ENCODE results near the gene INCA1. TPM values are rescaled to one million over a fixed set of nuclear protein-coding genes. Genes with fewer than 3 reads are reported as not detected.

Gene INCA1
- total RNA-seq, 1 donor from 2014 or later, result 1.7 TPM

DNA sequence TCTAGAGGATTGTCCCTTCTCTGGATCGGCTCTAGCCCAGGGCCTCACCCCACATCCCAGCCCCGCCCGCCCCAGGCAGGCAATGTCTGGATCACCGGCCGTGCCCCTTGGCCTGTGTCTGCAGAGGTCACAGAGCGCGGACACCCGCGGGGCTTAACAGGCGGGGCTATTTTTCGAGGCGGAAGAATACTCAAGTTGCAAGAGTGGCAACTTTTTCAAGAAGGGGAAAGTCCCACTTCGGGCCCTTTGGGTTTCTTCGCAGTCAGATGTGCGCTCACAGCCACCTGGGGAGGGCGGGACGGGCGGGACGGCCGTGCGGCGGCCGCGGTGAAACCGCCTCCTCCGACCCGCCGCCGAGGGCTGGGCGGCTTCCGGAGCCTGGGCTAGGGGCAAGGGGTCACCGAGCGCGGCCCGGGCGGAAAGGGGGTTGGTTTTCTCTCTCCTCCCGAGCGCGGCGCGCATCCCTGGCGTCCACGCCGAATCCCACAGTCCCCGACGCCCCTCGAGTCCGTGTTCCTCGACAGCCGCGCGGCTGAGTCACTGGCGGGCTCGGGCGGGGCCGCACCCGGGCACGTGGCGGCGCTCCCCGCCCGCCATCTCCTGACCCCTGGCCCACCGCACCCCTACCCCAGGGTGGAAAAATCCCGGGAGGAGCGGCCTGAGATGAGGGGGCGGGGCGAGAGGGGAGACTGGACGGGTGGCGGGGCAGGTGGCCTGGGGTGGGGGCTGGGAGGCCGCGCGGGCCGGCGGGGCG lies 47.8 kb downstream of the INCA1 start:
- no peak for DNase-seq (ENCODE audit: extremely low spot score in 2 of 2)
- peaks cover 0 to 17% of the 10 kb centered on the region in 2 donors for H3K36me3 ChIP-seq
- TF ChIP-seq POLR2AphosphoS5 (IDR thresholded peaks at IDR 0.05; ENCODE audit: insufficient read depth in 1 of 2, low read depth in 1 of 2) (peak in 1 of 2 donors; percentile 61), CTCF (IDR thresholded peaks at IDR 0.05) (no peak), POLR2A (IDR thresholded peaks at IDR 0.05) (no peak)
- intact Hi-C loops (cut with DNase I), result loop anchor here (5.0 kb wide), 1 partner anchor 48 kb away; the partner anchor contains the start of genes INCA1 and KIF1C
- H3K4me1 ChIP-seq, result peaks cover 41% of the 10 kb centered on the region
- no peaks in the 10 kb centered on the region for H3K27me3 ChIP-seq
- peak overlapping the region; percentile 91 to 99 for H3K4me3 ChIP-seq
- no peaks in the 10 kb centered on the region for H3K9me3 ChIP-seq
- H3K27ac ChIP-seq, result peak overlapping the region; percentile 95

DNA sequence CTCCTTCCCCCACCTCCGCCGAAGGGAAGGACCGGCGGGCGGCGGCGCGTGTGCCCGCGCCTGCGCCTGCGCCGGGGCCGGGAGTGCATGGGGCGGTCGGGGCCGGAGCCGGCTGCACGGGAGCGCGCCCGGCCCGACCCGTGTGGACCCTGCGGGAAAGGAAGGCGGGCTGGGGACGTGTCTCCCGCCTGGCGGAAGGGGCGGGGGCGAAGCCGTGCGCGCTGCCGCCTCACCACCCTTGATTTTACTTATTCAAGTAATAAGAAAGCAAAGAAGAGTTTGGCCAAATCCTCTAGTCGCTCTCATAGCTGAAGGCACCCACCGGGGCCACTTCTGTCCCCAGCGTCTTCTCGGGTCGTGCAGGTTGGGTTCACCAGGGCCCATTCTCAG lies 48.4 kb downstream of the INCA1 start:
- DNase-seq (ENCODE audit: extremely low spot score in 2 of 2), result no peak
- H3K36me3 ChIP-seq, result peaks cover 0 to 20% of the 10 kb centered on the region in 2 donors
- H3K27ac ChIP-seq, result peak overlapping the region; percentile 95
- intact Hi-C loops (cut with DNase I), result loop anchor here (5.0 kb wide), 1 partner anchor 48 kb away; the partner anchor contains the start of genes INCA1 and KIF1C
- H3K9me3 ChIP-seq, result no peaks in the 10 kb centered on the region
- peaks cover 45% of the 10 kb centered on the region for H3K4me1 ChIP-seq
- peak overlapping the region; percentile 91 to 99 for H3K4me3 ChIP-seq
- peak in 1 of 2 donors; percentile 55 for TF ChIP-seq POLR2A (IDR thresholded peaks at IDR 0.05)
- no peak for TF ChIP-seq POLR2AphosphoS5 (IDR thresholded peaks at IDR 0.05; ENCODE audit: insufficient read depth in 1 of 2, low read depth in 1 of 2)
- no peaks in the 10 kb centered on the region for H3K27me3 ChIP-seq

DNA sequence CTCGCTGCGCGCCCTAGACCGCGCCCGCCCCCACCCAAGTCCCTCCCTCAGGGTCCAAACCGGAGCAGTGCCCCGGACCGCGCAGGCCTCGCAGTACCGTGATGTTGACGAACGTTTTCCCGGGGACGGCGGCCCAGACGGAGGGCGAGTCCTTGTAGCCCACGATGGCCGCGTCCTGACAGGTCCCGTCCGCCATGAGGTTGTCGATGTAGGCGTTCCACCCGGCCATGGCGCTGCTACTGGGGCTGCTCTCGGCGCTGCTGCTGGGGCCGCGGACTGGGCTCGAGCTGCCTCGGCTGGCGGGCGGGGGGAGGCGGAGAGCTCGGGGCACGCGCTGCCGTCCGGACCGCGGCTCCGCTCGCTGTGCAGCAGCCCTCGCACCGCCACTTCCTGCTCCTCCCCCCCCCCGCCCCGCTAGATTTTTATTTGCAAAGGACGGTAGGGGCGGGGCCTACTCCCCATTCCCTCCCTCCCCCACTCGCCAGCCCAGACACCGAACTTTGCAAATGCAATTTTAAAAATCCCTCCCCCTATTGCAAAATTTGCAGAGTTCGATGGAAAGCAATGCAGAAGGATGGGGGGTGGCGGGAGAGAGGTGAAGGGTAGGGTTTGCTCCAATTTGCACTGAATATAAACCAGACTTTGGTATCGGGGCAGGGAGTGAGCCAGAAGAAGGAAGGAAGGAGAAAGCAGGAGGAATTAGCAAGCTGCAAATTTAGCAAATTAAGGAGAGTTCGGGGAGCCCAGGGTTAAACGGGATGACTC lies 49.0 kb downstream of the INCA1 start, which contains the start of gene PFN1:
TSS of gene PFN1 (minus strand) at position 365 of the 765 bp plus-strand sequence. CDS start at position 229, 136 bp downstream.
- intact Hi-C loops (cut with DNase I), result loop anchor here (5.0 kb wide), 1 partner anchor 49 kb away; the partner anchor contains the start of genes INCA1 and KIF1C
- no peaks in the 10 kb centered on the region for H3K9me3 ChIP-seq
- peak within 1 kb of the TSS; percentile 95 for H3K27ac ChIP-seq
- peak within 1 kb of the TSS; percentile 91 to 99 for H3K4me3 ChIP-seq
- H3K4me1 ChIP-seq, result peaks cover 40% of the 10 kb centered on the region
- DNase-seq (ENCODE audit: extremely low spot score in 2 of 2), result no peak
- TF ChIP-seq POLR2AphosphoS5 (IDR thresholded peaks at IDR 0.05; ENCODE audit: insufficient read depth in 1 of 2, low read depth in 1 of 2) (peak; percentile 49 to 56), CTCF (IDR thresholded peaks at IDR 0.05) (no peak), POLR2A (IDR thresholded peaks at IDR 0.05) (peak in 1 of 2 donors; percentile 93)
- H3K36me3 ChIP-seq, result peaks cover 0 to 22% of the 10 kb centered on the region in 2 donors
- H3K27me3 ChIP-seq, result no peaks in the 10 kb centered on the region

DNA sequence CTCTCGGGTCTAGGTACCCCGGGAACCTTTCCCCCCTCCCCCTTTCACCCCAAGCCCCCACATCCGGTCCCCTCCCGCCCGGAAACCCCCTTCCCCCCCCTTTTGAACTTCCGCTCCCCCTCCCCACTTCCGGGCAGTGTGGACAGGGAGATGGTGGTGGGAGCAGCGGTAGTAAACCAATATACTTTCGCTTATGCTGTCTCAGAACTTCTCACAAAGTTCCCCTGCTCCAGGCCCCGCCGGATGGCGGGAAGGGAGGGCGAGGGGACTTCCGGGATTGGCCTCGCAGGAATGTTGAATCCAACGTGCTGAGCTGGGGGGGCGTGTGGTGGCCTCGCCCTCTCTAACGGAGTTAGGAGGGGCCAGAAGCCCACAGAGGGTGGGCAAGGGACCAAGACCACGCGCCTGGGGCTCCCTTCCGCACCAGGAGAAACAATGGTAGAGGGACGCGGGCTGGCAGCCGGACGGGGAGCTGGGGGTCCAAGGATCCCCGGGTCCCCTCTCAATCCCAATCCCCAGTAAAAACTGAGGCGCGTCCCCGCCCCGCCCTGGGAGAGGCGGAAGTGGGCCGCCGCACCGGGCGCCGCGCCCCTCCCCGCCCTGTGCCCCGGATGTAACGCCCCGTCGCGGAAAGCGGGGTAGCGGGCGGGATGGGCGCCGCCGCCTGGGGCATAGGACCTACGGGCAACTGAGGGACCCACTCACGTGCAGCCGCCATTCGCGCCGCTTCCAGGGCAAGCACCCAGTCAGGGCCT lies 49.7 kb downstream of the INCA1 start:
- Histone ChIP-seq H3K9me3 (no peaks in the 10 kb centered on the region), H3K27me3 (no peaks in the 10 kb centered on the region), H3K4me1 (peaks cover 40% of the 10 kb centered on the region), H3K4me3 (peak overlapping the region; percentile 91 to 99), H3K27ac (peak overlapping the region; percentile 95), H3K36me3 (peaks cover 0 to 30% of the 10 kb centered on the region in 2 donors)
- DNase-seq (ENCODE audit: extremely low spot score in 2 of 2), result no peak
- TF ChIP-seq CTCF (IDR thresholded peaks at IDR 0.05) (no peak), POLR2A (IDR thresholded peaks at IDR 0.05) (peak in 1 of 2 donors; percentile 19), POLR2AphosphoS5 (IDR thresholded peaks at IDR 0.05; ENCODE audit: insufficient read depth in 1 of 2, low read depth in 1 of 2) (peak in 1 of 2 donors; percentile 72)
- intact Hi-C loops (cut with DNase I), result loop anchor here (5.0 kb wide), 1 partner anchor 50 kb away; the partner anchor contains the start of genes INCA1 and KIF1C
